Measurements from ENCODE around the gene IGF2. TPM values are rescaled to one million over a fixed set of nuclear protein-coding genes. Genes with fewer than 3 reads are reported as not detected.

Gene IGF2
- total and polyA plus RNA-seq, 2 of the 8 experiments (the other 6 are each of a cell fraction or from before 2014, with no cell fraction given), result 0.74 to 1.5 TPM

GRCh38 chr11:2173150-2173693 is 34.0 kb upstream of the IGF2 start:
- FAIRE-seq (no peak), DNase-seq (ENCODE audit: low read depth in 1 of 2, low spot score in 2 of 2) (peak in 1 of 2 experiments; percentile 79)
- Histone ChIP-seq H2AFZ (ENCODE audit: low read length) (no peak overlapping the region), H4K5ac (ENCODE audit: insufficient read length, low read depth, low read length) (no peak overlapping the region), H3K36me3 (ENCODE audit: control insufficient read depth in 2 of 4, insufficient read depth in 4 of 4, low read length in 3 of 4) (no peaks in the 10 kb centered on the region; a peak in 1 of 8 replicates), H4K20me1 (replicated peaks in 1 of 2; ENCODE audit: control insufficient read depth in 1 of 2, insufficient read depth in 2 of 2, low read length in 2 of 2) (peaks cover 0 to 6% of the 10 kb centered on the region in 2 experiments), H2BK20ac (ENCODE audit: low read length) (no peak overlapping the region), H3K79me1 (ENCODE audit: low read depth, low read length) (no peaks in the 10 kb centered on the region), H2BK15ac (ENCODE audit: low read length) (no peak overlapping the region), H3K4me1 (replicated peaks in 1 of 4; ENCODE audit: control insufficient read depth in 3 of 4, insufficient read depth in 4 of 4, low read length in 3 of 4) (peaks cover 0 to 3% (median 1%) of the 10 kb centered on the region in 4 experiments; a peak in 1 of 7 replicates), H2BK120ac (replicated peaks; ENCODE audit: low read depth, low read length) (no peak overlapping the region), H3K56ac (replicated peaks; ENCODE audit: insufficient read length, low read depth, low read length) (no peak overlapping the region), H3K27ac (ENCODE audit: low read depth, low read length) (no peak overlapping the region), H3K4ac (replicated peaks; ENCODE audit: insufficient read length, low read depth, low read length) (no peak overlapping the region), H3K4me2 (ENCODE audit: insufficient read depth in 1 of 2, low read depth in 2 of 2, low read length in 2 of 2) (no peak overlapping the region), H3K23ac (ENCODE audit: insufficient read length) (no peak overlapping the region), H3K4me3 (ENCODE audit: extremely low read depth in 1 of 4, insufficient read depth in 2 of 4, low read depth in 3 of 4, low read length in 4 of 4) (no peak overlapping the region), H2BK12ac (ENCODE audit: low read depth, low read length) (no peak overlapping the region; the same call in 1 of the 2 replicates), H4K8ac (ENCODE audit: extremely low read depth, insufficient read depth, low read length) (no peak overlapping the region), H3K9ac (replicated peaks in 1 of 4; ENCODE audit: extremely low read depth in 1 of 4, low read depth in 3 of 4, low read length in 3 of 4) (no peak overlapping the region), H3K27me3 (replicated peaks in 1 of 4; ENCODE audit: control insufficient read depth in 3 of 4, extremely low read depth in 1 of 4, insufficient read depth in 3 of 4, low read length in 3 of 4) (no peaks in the 10 kb centered on the region), H3K79me2 (ENCODE audit: control insufficient read depth in 1 of 2, insufficient read depth in 2 of 2, low read length in 2 of 2) (no peaks in the 10 kb centered on the region), H4K91ac (replicated peaks; ENCODE audit: insufficient read length, low read length) (no peak overlapping the region), H2BK5ac (ENCODE audit: low read depth, low read length) (no peak overlapping the region), H2AK5ac (ENCODE audit: low read depth, low read length) (no peak overlapping the region), H3K23me2 (ENCODE audit: low read depth, low read length) (no peaks in the 10 kb centered on the region), H3K9me3 (ENCODE audit: insufficient read depth in 2 of 2, low read depth in 1 of 2, low read length in 1 of 2) (no peaks in the 10 kb centered on the region), H3K14ac (ENCODE audit: insufficient read length) (no peak overlapping the region), H3K18ac (ENCODE audit: extremely low read depth, low read length) (no peak overlapping the region)
- 71% methylated on average over 16 of the region's 16 CpGs; no CpG with 5 or more reads in 1 of the 2 experiments for WGBS, 2 experiments (ENCODE audit: extremely low coverage in 1 of 2, insufficient coverage in 1 of 2, insufficient read length in 1 of 2, insufficient replicate concordance in 2 of 2, low coverage in 1 of 2, low lambda C conversion rate in 2 of 2, missing lambda C conversion rate in 1 of 2)
- ChIA-PET CTCF (ENCODE audit: partially characterized antibody) (interaction anchor here (0.7 to 20.6 kb wide), 8 partner anchors 9 to 245 kb away, joined by 3 to 244 read pairs (median 5); partner anchors contain the start of gene INS), POLR2A (ENCODE audit: partially characterized antibody) (interaction anchor here (0.8 kb wide), 1 partner anchor 20 kb away, joined by 3 read pairs; no protein-coding TSS in a partner anchor)
- TF ChIP-seq SP2 (IDR thresholded peaks at IDR 0.05; ENCODE audit: low read length), result no peak
- peak in 2 of 3 experiments; percentile 58 to 82; a peak in 3 of 4 replicates for TF ChIP-seq CTCF (IDR thresholded peaks at IDR 0.05; ENCODE audit: control extremely low read depth in 1 of 3, insufficient read depth in 1 of 3, low read depth in 1 of 3, low read length in 3 of 3)
- peak; percentile 45 to 49; a peak in 3 of 4 replicates for TF ChIP-seq RAD21 (IDR thresholded peaks at IDR 0.05 in 1 of 2, conservative IDR thresholded peaks at IDR 0.05 in 1 of 2; ENCODE audit: low read depth in 2 of 2, low read length in 2 of 2)

Data from H1 (cell line).